ENCODE data around the gene MANBA. TPM values are rescaled to one million over a fixed set of nuclear protein-coding genes. Genes with fewer than 3 reads are reported as not detected.

MANBA gene
- total and polyA plus RNA-seq, 2 of the 4 experiments (the other 2 are of a cell fraction) = 11.5 to 17.2 TPM

DNA sequence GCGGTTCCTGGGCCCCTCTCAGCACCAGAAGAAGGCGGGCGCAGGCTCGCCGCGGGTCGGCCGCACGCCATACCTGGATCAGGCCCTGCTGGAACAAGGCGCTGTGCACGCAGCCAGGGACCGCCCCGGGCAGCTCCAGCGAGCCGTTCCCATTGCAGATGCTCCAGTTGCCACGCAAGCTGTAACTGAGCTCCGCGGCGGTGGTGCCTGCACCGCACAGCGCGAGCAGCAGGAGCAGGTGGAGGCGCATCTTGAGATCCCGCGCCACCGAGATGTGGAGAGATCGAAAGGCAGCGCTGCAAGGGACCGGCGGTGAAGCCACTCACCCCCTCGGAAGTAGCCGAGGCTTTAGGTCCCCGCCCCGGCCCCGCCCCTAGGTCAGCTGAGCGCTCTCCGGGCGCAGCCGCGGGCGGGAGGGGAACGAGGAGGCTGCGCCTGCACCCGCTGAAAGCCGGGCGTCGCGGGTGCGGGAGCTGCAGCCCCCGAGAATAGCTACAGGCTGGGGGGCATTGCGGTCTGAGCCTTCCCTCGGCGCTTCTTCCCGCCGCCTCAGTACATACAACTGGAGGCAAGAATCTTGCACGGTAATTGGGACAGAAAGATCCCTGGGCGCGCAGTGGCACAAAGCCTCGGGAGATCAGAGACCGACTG is at the start of gene MANBA (continued):
- TF ChIP-seq SMC3 (IDR thresholded peaks at IDR 0.05; ENCODE audit: low read depth, low read length) = no peak

DNA sequence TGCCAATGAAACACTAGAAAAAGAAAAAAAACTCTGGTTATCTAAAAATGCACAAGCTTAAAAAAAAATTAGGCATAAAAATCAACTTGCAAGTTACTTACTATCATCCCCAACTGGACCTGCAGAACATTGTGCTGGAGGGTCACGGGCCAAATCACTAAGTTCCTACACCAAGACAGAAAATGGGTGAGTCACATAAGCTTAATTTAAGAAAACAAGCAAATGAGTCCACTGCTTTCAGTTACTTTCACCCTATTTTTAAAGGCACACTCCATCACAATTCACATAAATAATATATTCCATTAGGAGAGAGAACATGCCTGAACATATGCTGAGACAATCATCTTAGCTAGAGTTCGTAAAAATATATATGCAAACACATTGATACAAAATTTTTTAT is 48.9 kb upstream of the MANBA start:
- ChIA-PET CTCF (no interaction called here), POLR2A (ENCODE audit: unreplicated experiment) (no interaction called here)
- no peak overlapping the region for H3K18ac ChIP-seq (ENCODE audit: low read depth, low read length)
- TF ChIP-seq RFX5 (IDR thresholded peaks at IDR 0.05; ENCODE audit: low read depth, low read length) (no peak), FOS (IDR thresholded peaks at IDR 0.05; ENCODE audit: low read depth, low read length) (peak; percentile 38; the same call in 1 of the 2 replicates), MXI1 (IDR thresholded peaks at IDR 0.05; ENCODE audit: borderline replicate concordance, low read depth, low read length) (no peak), NFE2L2 (IDR thresholded peaks at IDR 0.05; ENCODE audit: low read depth, low read length) (no peak), BHLHE40 (IDR thresholded peaks at IDR 0.05; ENCODE audit: low read depth, low read length) (peak; percentile 70), CEBPB (IDR thresholded peaks at IDR 0.05; ENCODE audit: low read depth, low read length) (no peak), POLR2A (IDR thresholded peaks at IDR 0.05; ENCODE audit: low read depth, low read length) (no peak), CHD1 (IDR thresholded peaks at IDR 0.05; ENCODE audit: low read depth, low read length) (no peak)
- H3K9me3 ChIP-seq (ENCODE audit: control insufficient read depth, insufficient read depth, low read length) = no peaks in the 10 kb centered on the region
- in situ Hi-C loops (cut with MboI; ENCODE audit: low sequenced_read_pairs) = no loop called here
- no TSS peak for BruUV-seq (replicated peaks)
- no peaks in the 10 kb centered on the region for H3K27me3 ChIP-seq (ENCODE audit: control insufficient read depth, insufficient read depth, low read length)
- H2AFZ ChIP-seq (replicated peaks; ENCODE audit: low read length, poor library complexity) = no peak overlapping the region
- H3K9me1 ChIP-seq (ENCODE audit: insufficient read depth, low read length) = peaks cover 8% of the 10 kb centered on the region
- no peak overlapping the region; a peak in 1 of 4 replicates for H4K8ac ChIP-seq (ENCODE audit: low read depth in 2 of 2, low read length in 2 of 2)
- H3K4me1 ChIP-seq (ENCODE audit: control insufficient read depth, insufficient read depth, low read length) = peaks cover 6% of the 10 kb centered on the region
- no peak overlapping the region for H2BK15ac ChIP-seq (ENCODE audit: low read depth, low read length)
- H3K27ac ChIP-seq (ENCODE audit: insufficient read depth, low read length) = peak overlapping the region; percentile 63; the same call in 1 of the 2 replicates
- intact Hi-C loops (cut with micrococcal nuclease) = no loop called here
- peaks cover 32% of the 10 kb centered on the region for H3K36me3 ChIP-seq (ENCODE audit: control insufficient read depth, insufficient read depth, low read length)
- H2BK120ac ChIP-seq (ENCODE audit: low read depth, low read length) = no peak overlapping the region
- H4K91ac ChIP-seq (ENCODE audit: insufficient read depth, low read depth, low read length) = no peak overlapping the region
- ATAC-seq (ENCODE audit: low read depth) (peak; percentile 72), DNase-seq (peak; percentile 62)
- no peak overlapping the region; the same call in 1 of the 2 replicates for H3K9ac ChIP-seq (ENCODE audit: low read depth, low read length)
- H4K20me1 ChIP-seq (ENCODE audit: insufficient read depth, low read length) = peaks cover 89% of the 10 kb centered on the region
- H2BK20ac ChIP-seq (ENCODE audit: low read depth, low read length) = no peak overlapping the region
- H3K56ac ChIP-seq (ENCODE audit: extremely low read depth, insufficient read depth, low read length) = no peak overlapping the region
- no peak overlapping the region for H3K4ac ChIP-seq (ENCODE audit: low read depth, low read length)
- WGBS, 2 experiments (ENCODE audit: extremely low coverage in 2 of 2, insufficient read length in 1 of 2) = no CpG with 5 or more reads among the region's 2 CpGs
- no peak overlapping the region for H2AK5ac ChIP-seq (ENCODE audit: low read depth, low read length)
- H2BK5ac ChIP-seq (ENCODE audit: low read depth, low read length, poor library complexity, severe bottlenecking) = peak overlapping the region; percentile 86
- peaks cover 0 to 26% of the 10 kb centered on the region in 2 experiments; a peak in 3 of 4 replicates for H3K79me1 ChIP-seq (ENCODE audit: low read depth in 1 of 2, low read length in 2 of 2)
- no peak overlapping the region for H2AK9ac ChIP-seq (replicated peaks; ENCODE audit: low read depth, low read length, poor library complexity)
- no peak overlapping the region for H3K4me3 ChIP-seq (ENCODE audit: insufficient read depth, low read depth, low read length)
- dilution Hi-C loops (cut with HindIII; ENCODE audit: low sequenced_read_pairs, unreplicated experiment) = no loop called here
- no peak overlapping the region for H4K5ac ChIP-seq (ENCODE audit: low read depth, low read length)
- no peak overlapping the region for H3K23ac ChIP-seq (ENCODE audit: low read depth, low read length)
- no peak overlapping the region for H3K14ac ChIP-seq (replicated peaks; ENCODE audit: low read depth, low read length)
- peak overlapping the region; percentile 30 for H3K4me2 ChIP-seq (ENCODE audit: low read depth, low read length)
